GM12892 (cell line): ENCODE results near the gene STK39.

ENCODE experiments used
- DNase-seq: peaks from one replicate; pipeline ENCODE4 v3.0.0; 2011; ENCODE audit not compliant: insufficient read length
- FAIRE-seq: peaks from 2 replicates; lab custom pipeline; 2011; peaks lifted over from hg19 to GRCh38; lab: Jason Lieb, UNC
- POLR2A ChIP-seq: IDR thresholded peaks from 2 replicates; pipeline ENCODE4 v1.6.1; 2011; ENCODE audit warnings: low read depth, low read length, control low read depth
- POLR2AphosphoS5 ChIP-seq: IDR thresholded peaks from 2 replicates; pipeline ENCODE4 v1.6.1; 2011; ENCODE audit warnings: low read depth, low read length, control low read depth
- TAF1 ChIP-seq: IDR thresholded peaks from 2 replicates; pipeline ENCODE4 v1.6.1; 2011; ENCODE audit warnings: low read depth, mild to moderate bottlenecking, control low read depth, low read length, borderline replicate concordance

Gene STK39

GRCh38 chr2:168159754-168160585, 87.4 kb downstream of the STK39 start:
- TF ChIP-seq TAF1 (no peak), POLR2A (no peak), POLR2AphosphoS5 (no peak)
- FAIRE-seq (no peak), DNase-seq (no peak)

DNA sequence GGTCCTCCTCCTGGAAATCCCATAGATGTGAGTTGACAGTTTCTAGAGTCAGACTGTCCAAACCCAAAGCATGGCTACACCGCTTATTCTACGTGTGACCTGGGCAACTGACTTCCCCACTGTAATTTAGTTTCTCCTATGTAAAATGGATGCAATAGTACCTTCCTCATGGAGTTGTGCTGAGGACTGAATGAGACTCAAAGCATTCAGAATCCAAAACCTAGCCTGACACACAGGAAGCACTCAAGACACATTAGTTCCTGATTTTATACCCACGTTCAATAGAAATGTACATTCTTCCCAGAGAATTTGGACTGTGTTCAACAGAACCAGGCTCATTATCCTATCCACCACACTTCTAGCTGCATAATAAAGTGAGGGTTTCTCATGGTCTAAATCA, 88.8 kb downstream of the STK39 start:
- DNase-seq (no peak), FAIRE-seq (no peak)
- no peak for TF ChIP-seq POLR2A
- no peak for TF ChIP-seq TAF1
- no peak for TF ChIP-seq POLR2AphosphoS5

GRCh38 chr2:168157926-168158325, 89.5 kb downstream of the STK39 start:
- TF ChIP-seq TAF1 (no peak), POLR2AphosphoS5 (no peak)
- no peak for DNase-seq
- FAIRE-seq = no peak

- FAIRE-seq (no peak), DNase-seq (no peak)
- TF ChIP-seq POLR2AphosphoS5 (no peak), TAF1 (no peak), POLR2A (no peak)
These were observed 90.3 kb downstream of the STK39 start for GRCh38 chr2:168157070-168157469.

GRCh38 chr2:168156661-168157060, 90.7 kb downstream of the STK39 start:
- TF ChIP-seq POLR2AphosphoS5 (no peak), POLR2A (no peak), TAF1 (no peak)
- FAIRE-seq (no peak), DNase-seq (no peak)

DNA sequence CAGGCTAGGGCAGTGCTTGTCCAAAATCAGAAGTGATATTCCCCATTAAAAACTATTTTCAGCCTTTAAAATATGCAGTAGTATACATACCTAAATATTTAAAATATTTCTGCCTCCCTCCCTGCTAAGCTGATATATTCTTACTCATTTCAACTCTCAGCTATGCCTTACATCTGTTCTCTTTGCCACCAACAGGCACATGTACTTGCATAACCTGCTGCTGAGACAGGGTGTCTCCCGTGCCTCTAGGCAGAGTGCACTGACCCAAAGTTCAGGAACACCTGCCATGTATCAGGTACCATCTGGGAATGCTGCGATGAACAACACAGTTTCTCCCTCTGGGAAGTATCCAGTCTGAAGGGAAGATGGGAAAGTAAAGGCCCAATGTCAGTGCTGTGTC, 91.7 kb downstream of the STK39 start:
- no peak for TF ChIP-seq POLR2A
- no peak for TF ChIP-seq POLR2AphosphoS5
- TF ChIP-seq TAF1 = no peak
- DNase-seq (no peak), FAIRE-seq (no peak)

DNA sequence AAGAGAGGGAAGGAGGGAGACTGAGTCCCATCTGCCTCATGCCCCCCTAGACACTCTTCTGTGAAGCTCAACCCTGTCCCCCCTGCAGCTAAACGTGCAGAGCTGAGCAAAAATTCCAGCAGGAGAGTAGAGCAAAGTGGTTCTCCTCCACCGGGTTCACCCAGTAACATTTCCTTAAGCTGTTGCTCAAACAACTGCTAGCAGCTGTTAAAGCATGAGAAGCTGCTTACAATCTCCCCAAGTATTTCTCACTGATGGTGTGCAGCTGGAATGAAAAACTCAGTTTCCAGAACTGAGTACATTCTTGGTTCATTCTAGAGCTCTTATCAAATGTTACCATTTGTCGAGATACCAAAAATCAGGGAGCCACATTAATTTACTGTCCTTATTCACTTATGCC, 92.3 kb downstream of the STK39 start:
- DNase-seq = no peak
- no peak for TF ChIP-seq POLR2A
- TF ChIP-seq TAF1 = no peak
- TF ChIP-seq POLR2AphosphoS5 = no peak
- FAIRE-seq = no peak

DNA sequence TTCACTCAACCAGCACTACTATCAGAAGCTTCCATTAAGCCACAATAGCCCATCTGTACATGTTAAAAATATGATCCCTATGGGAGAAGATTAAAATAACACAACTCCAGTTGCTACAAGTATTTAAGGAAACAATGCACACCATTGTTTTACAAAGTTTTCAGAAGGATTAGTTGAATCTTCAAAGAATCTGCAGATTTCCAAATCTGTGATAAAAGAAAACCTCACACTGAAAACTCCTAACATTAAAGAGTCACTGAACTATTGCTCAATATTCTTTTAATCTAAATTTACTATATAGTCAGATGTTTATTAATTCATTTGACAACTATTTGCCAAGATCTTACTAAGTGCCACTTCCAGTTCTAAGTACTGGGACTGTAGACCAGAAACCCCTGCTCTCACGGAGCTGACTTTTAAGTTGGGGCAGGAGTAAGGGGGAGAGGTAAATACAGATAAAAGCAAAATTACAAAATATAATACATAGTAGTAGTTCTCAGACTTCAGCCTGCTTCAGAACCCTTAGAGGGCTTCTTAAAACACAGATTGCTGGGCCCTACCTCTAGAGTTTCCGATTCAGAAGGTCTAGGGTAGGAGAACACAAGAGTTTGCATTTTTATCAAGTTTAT, 94.4 kb downstream of the STK39 start:
- no peak for FAIRE-seq

GRCh38 chr2:168149986-168150385, 97.4 kb downstream of the STK39 start:
- TF ChIP-seq POLR2A (no peak), POLR2AphosphoS5 (no peak), TAF1 (no peak)
- FAIRE-seq (no peak), DNase-seq (no peak)

More for the DNA sequence above, 94.4 kb downstream of the STK39 start:
- no peak for DNase-seq
- no peak for TF ChIP-seq POLR2AphosphoS5
- TF ChIP-seq TAF1 = no peak
- no peak for TF ChIP-seq POLR2A

GRCh38 chr2:168149150-168149974, 98.0 kb downstream of the STK39 start:
- TF ChIP-seq POLR2AphosphoS5 (no peak), TAF1 (no peak), POLR2A (no peak)
- DNase-seq (no peak), FAIRE-seq (no peak)
